Naive B cell (primary cell): ENCODE data around the gene CCDC148. TPM values are rescaled to one million over a fixed set of nuclear protein-coding genes. Genes with fewer than 3 reads are reported as not detected.
A peak's percentile ranks its signal among the peaks of the same experiment; 100 is the strongest.

Source experiments
- ATAC-seq, 2 donors: fragments of 150-1000 bp; cut with Tn5 transposase; 2 replicates each; pipeline ENCODE4 v1.10.0; 2021; ENCODE audit warnings: low read depth in 2 of 2, mild to moderate bottlenecking in 2 of 2, moderate library complexity in 2 of 2
- DNase-seq: peaks from one replicate; pipeline ENCODE4 v3.0.0; 2022
- H3K27ac Mint-ChIP-seq, 6 donors: one replicate each; pipeline ENCODE4 v1.8.0; 2020 to 2022; ENCODE audit warnings: mild to moderate bottlenecking in 6 of 6, mixed read lengths in 6 of 6, moderate library complexity in 5 of 6, inconsistent platforms in 2 of 6
- H3K27me3 Mint-ChIP-seq, 3 donors: one replicate each; pipeline ENCODE4 v1.8.0; 2021 to 2022; ENCODE audit warnings: mixed read lengths in 3 of 3, mild to moderate bottlenecking in 1 of 3
- H3K36me3 Mint-ChIP-seq, 2 donors: one replicate each; pipeline ENCODE4 v1.8.0; 2020 to 2022; ENCODE audit warnings: mixed read lengths in 2 of 2, inconsistent platforms in 1 of 2, mild to moderate bottlenecking in 1 of 2
- H3K4me1 Mint-ChIP-seq, 3 donors: one replicate each; pipeline ENCODE4 v1.8.0; 2020 to 2022; ENCODE audit warnings: mixed read lengths in 3 of 3, inconsistent platforms in 1 of 3, mild to moderate bottlenecking in 1 of 3, moderate library complexity in 1 of 3
- H3K4me3 Mint-ChIP-seq, 8 donors: one replicate each; pipeline ENCODE4 v1.8.0; 2020 to 2022; ENCODE audit warnings: mild to moderate bottlenecking in 8 of 8, mixed read lengths in 8 of 8, moderate library complexity in 8 of 8, inconsistent platforms in 2 of 8
- H3K9me3 Mint-ChIP-seq, 7 donors: one replicate each; pipeline ENCODE4 v1.8.0; 2020 to 2022; ENCODE audit warnings: mixed read lengths in 7 of 7, mild to moderate bottlenecking in 5 of 7, inconsistent platforms in 2 of 7, moderate library complexity in 1 of 7
- polyA plus RNA-seq, 6 donors: library from polyadenylated mRNA; unstranded; fragments of 300-500 nt; fragmentation: Illumina TruSeq; gene quantifications; one replicate each; pipeline ENCODE4 v1.2.3, GENCODE V29; 2021; ENCODE audit warnings: low read depth in 6 of 6

CCDC148 gene
- polyA plus RNA-seq, 6 donors from 2014 or later = not detected

- Mint-ChIP-seq H3K36me3 (no peaks in the 10 kb centered on the region), H3K4me3 (no peak overlapping the region), H3K27me3 (peaks cover 0 to 10% (median 7%) of the 10 kb centered on the region in 3 donors), H3K9me3 (peaks cover 0 to 3% (median 0%) of the 10 kb centered on the region in 7 donors), H3K27ac (no peak overlapping the region), H3K4me1 (no peaks in the 10 kb centered on the region)
- DNase-seq (no peak), ATAC-seq (no peak)
Measured at GRCh38 chr2:158130832-158131473, 325.6 kb downstream of the CCDC148 start.

- H3K4me3 Mint-ChIP-seq = peak overlapping the region in 1 of 8 donors; percentile 27
- no peak for DNase-seq
- peaks cover 0 to 3% (median 0%) of the 10 kb centered on the region in 7 donors for H3K9me3 Mint-ChIP-seq
- no peaks in the 10 kb centered on the region for H3K4me1 Mint-ChIP-seq
- H3K27ac Mint-ChIP-seq = no peak overlapping the region
- peaks cover 4 to 10% (median 7%) of the 10 kb centered on the region in 3 donors for H3K27me3 Mint-ChIP-seq
- no peak for ATAC-seq
- H3K36me3 Mint-ChIP-seq = no peaks in the 10 kb centered on the region
Measured at GRCh38 chr2:158129037-158129436, 327.5 kb downstream of the CCDC148 start.

GRCh38 chr2:158128168-158128973 lies 328.2 kb downstream of the CCDC148 start:
- Mint-ChIP-seq H3K4me3 (no peak overlapping the region), H3K9me3 (peaks cover 0 to 4% (median 0%) of the 10 kb centered on the region in 7 donors), H3K27me3 (peaks cover 4 to 15% (median 7%) of the 10 kb centered on the region in 3 donors), H3K27ac (no peak overlapping the region), H3K4me1 (no peaks in the 10 kb centered on the region), H3K36me3 (no peaks in the 10 kb centered on the region)
- DNase-seq (no peak), ATAC-seq (no peak)

GRCh38 chr2:158127380-158127804 lies 329.2 kb downstream of the CCDC148 start:
- H3K36me3 Mint-ChIP-seq = no peaks in the 10 kb centered on the region
- no peak overlapping the region for H3K27ac Mint-ChIP-seq
- no peaks in the 10 kb centered on the region for H3K4me1 Mint-ChIP-seq
- H3K4me3 Mint-ChIP-seq = no peak overlapping the region
- DNase-seq (no peak), ATAC-seq (no peak)
- H3K9me3 Mint-ChIP-seq = peaks cover 0 to 4% (median 0%) of the 10 kb centered on the region in 7 donors
- H3K27me3 Mint-ChIP-seq = peaks cover 4 to 20% (median 12%) of the 10 kb centered on the region in 3 donors

GRCh38 chr2:158125756-158126498 lies 330.6 kb downstream of the CCDC148 start:
- Mint-ChIP-seq H3K27ac (no peak overlapping the region), H3K36me3 (no peaks in the 10 kb centered on the region), H3K9me3 (peaks cover 0 to 4% (median 0%) of the 10 kb centered on the region in 7 donors), H3K27me3 (peaks cover 4 to 16% (median 7%) of the 10 kb centered on the region in 3 donors), H3K4me1 (no peaks in the 10 kb centered on the region), H3K4me3 (no peak overlapping the region)
- ATAC-seq (no peak), DNase-seq (no peak)

GRCh38 chr2:158124896-158125295 lies 331.7 kb downstream of the CCDC148 start:
- ATAC-seq (no peak), DNase-seq (no peak)
- Mint-ChIP-seq H3K4me3 (no peak overlapping the region), H3K27ac (no peak overlapping the region), H3K4me1 (no peaks in the 10 kb centered on the region), H3K9me3 (peaks cover 0 to 4% (median 0%) of the 10 kb centered on the region in 7 donors), H3K36me3 (no peaks in the 10 kb centered on the region), H3K27me3 (peaks cover 4 to 16% (median 7%) of the 10 kb centered on the region in 3 donors)

Other genes starting within 250 kb of the CCDC148 start
- 1 to 10 TPM in 1 of 6 donors, under 1 TPM in 4, not detected in 1; 0.19 to 1.1 (median 0.55) TPM for gene PKP4, start 199 bp upstream of the CCDC148 start, polyA plus RNA-seq